Measurements from ENCODE around the gene COL15A1.

- no peak for TF ChIP-seq CTCF (IDR thresholded peaks at IDR 0.05)
- no peak for TF ChIP-seq POLR2AphosphoS5 (IDR thresholded peaks at IDR 0.05; ENCODE audit: low read depth, low read length)
- TF ChIP-seq SIN3A (IDR thresholded peaks at IDR 0.05; ENCODE audit: borderline replicate concordance, insufficient read depth, low read depth, low read length): no peak
- TF ChIP-seq TCF7L2 (IDR thresholded peaks at IDR 0.05; ENCODE audit: low read depth, low read length): no peak
Measured at GRCh38 chr9:98924946-98925820, 18.5 kb upstream of the COL15A1 start.

Data from Panc1 (cell line).